Activated CD8-positive, alpha-beta memory T cell treated with anti-CD3 and anti-CD28 coated beads for 36 hours (primary cell): ENCODE measurements around the gene C1orf167. TPM values are rescaled to one million over a fixed set of nuclear protein-coding genes. Genes with fewer than 3 reads are reported as not detected.

Source experiments
- CTCF ChIA-PET: fragments of 350-600 bp; sonication (Branson Sonifier 250); formaldehyde crosslinking; loops from one replicate; lab custom pipeline; 2021; ENCODE audit warnings: antibody characterized with exemption; lab: Charles Lee
- POLR2A ChIA-PET: fragments of 350-600 bp; sonication (Branson Sonifier 250); formaldehyde crosslinking; loops from one replicate; lab custom pipeline; 2021; ENCODE audit warnings: antibody characterized with exemption; lab: Charles Lee
- total RNA-seq, 2 experiments: library from RNA; stranded (reverse); gene quantifications; one replicate each; pipeline ENCODE4 v1.2.3, GENCODE V29; 2021

Gene C1orf167
- total RNA-seq, 2 experiments from 2014 or later, result not detected

- POLR2A ChIA-PET, result interaction anchor here (1.7 kb wide), 1 partner anchor 177 kb away, joined by 4 read pairs; no protein-coding TSS in a partner anchor
- CTCF ChIA-PET, result interaction anchor here (1.6 kb wide), 1 partner anchor 12 kb away, joined by 6 read pairs; no protein-coding TSS in a partner anchor
Measured at GRCh38 chr1:11731691-11732283, 30.2 kb upstream of the C1orf167 start.

- CTCF ChIA-PET, result no interaction called here
Measured at GRCh38 chr1:11733306-11733705, 28.7 kb upstream of the C1orf167 start.

GRCh38 chr1:11735531-11735853 lies 26.5 kb upstream of the C1orf167 start:
- POLR2A ChIA-PET, result interaction anchor here (0.9 kb wide), 1 partner anchor 16 kb away, joined by 3 read pairs; no protein-coding TSS in a partner anchor

More at GRCh38 chr1:11733306-11733705, 28.7 kb upstream of the C1orf167 start:
- POLR2A ChIA-PET, result no interaction called here

GRCh38 chr1:11735854-11736745 lies 25.9 kb upstream of the C1orf167 start, which contains the start of gene AGTRAP:
Gene AGTRAP, plus strand, starts transcription at chr1:11736136. Its CDS starts 73 bp downstream, at chr1:11736209.
- POLR2A ChIA-PET, result interaction anchor here (0.9 to 1.7 kb wide), 2 partner anchors 17 to 173 kb away, joined by 3 to 4 read pairs; no protein-coding TSS in a partner anchor
- CTCF ChIA-PET, result interaction anchor here (0.6 to 2.5 kb wide), 8 partner anchors 9 to 91 kb away, joined by 3 to 13 read pairs (median 3); no protein-coding TSS in a partner anchor

More at GRCh38 chr1:11735531-11735853, 26.5 kb upstream of the C1orf167 start:
- CTCF ChIA-PET, result interaction anchor here (0.6 to 2.5 kb wide), 5 partner anchors 9 to 85 kb away, joined by 3 to 13 read pairs (median 3); no protein-coding TSS in a partner anchor

GRCh38 chr1:11736746-11737639 lies 25.0 kb upstream of the C1orf167 start:
- POLR2A ChIA-PET, result interaction anchor here (0.6 to 1.7 kb wide), 2 partner anchors 68 to 172 kb away, joined by 3 to 4 read pairs; no protein-coding TSS in a partner anchor
- CTCF ChIA-PET, result interaction anchor here (0.8 to 1.3 kb wide), 3 partner anchors 17 to 91 kb away, joined by 3 to 4 read pairs (median 3); no protein-coding TSS in a partner anchor

- CTCF ChIA-PET, result no interaction called here
- POLR2A ChIA-PET, result no interaction called here
Measured at GRCh38 chr1:11738096-11738495, 23.9 kb upstream of the C1orf167 start.

GRCh38 chr1:11738783-11739182 lies 23.2 kb upstream of the C1orf167 start:
- CTCF ChIA-PET, result no interaction called here

GRCh38 chr1:11740258-11741192 lies 21.5 kb upstream of the C1orf167 start:
- POLR2A ChIA-PET, result interaction anchor here (0.8 kb wide), 1 partner anchor 167 kb away, joined by 3 read pairs; no protein-coding TSS in a partner anchor
- CTCF ChIA-PET, result interaction anchor here (1.4 to 1.5 kb wide), 2 partner anchors 21 to 98 kb away, joined by 3 to 4 read pairs; no protein-coding TSS in a partner anchor

More at GRCh38 chr1:11738783-11739182, 23.2 kb upstream of the C1orf167 start:
- POLR2A ChIA-PET, result no interaction called here

GRCh38 chr1:11741482-11741881 lies 20.5 kb upstream of the C1orf167 start:
- POLR2A ChIA-PET, result no interaction called here

GRCh38 chr1:11741919-11742558 lies 20.0 kb upstream of the C1orf167 start:
- ChIA-PET POLR2A (no interaction called here), CTCF (no interaction called here)

More at GRCh38 chr1:11741482-11741881, 20.5 kb upstream of the C1orf167 start:
- CTCF ChIA-PET, result interaction anchor here (1.5 kb wide), 1 partner anchor 97 kb away, joined by 4 read pairs; no protein-coding TSS in a partner anchor

GRCh38 chr1:11744287-11744686 lies 17.7 kb upstream of the C1orf167 start:
- CTCF ChIA-PET, result interaction anchor here (1.4 kb wide), 1 partner anchor 23 kb away, joined by 4 read pairs; no protein-coding TSS in a partner anchor
- POLR2A ChIA-PET, result no interaction called here

- ChIA-PET CTCF (no interaction called here), POLR2A (no interaction called here)
Measured at GRCh38 chr1:11746092-11746491, 15.9 kb upstream of the C1orf167 start.

GRCh38 chr1:11746795-11747487 lies 15.1 kb upstream of the C1orf167 start:
- CTCF ChIA-PET, result no interaction called here
- POLR2A ChIA-PET, result no interaction called here

GRCh38 chr1:11748294-11749202 lies 13.4 kb upstream of the C1orf167 start:
- POLR2A ChIA-PET, result no interaction called here

GRCh38 chr1:11749203-11749689 lies 12.7 kb upstream of the C1orf167 start:
- CTCF ChIA-PET, result interaction anchor here (1.4 kb wide), 1 partner anchor 33 kb away, joined by 4 read pairs; no protein-coding TSS in a partner anchor
- POLR2A ChIA-PET, result no interaction called here

More at GRCh38 chr1:11748294-11749202, 13.4 kb upstream of the C1orf167 start:
- CTCF ChIA-PET, result no interaction called here
